ENCODE measurements around the gene DNM3.

- TF ChIP-seq CTCF (IDR thresholded peaks at IDR 0.05) (no peak), POLR2A (IDR thresholded peaks at IDR 0.05) (no peak)
Observed at GRCh38 chr1:172018727-172019311, 177.5 kb downstream of the DNM3 start.
